ENCODE measurements around the gene PTTG1IP. TPM values are rescaled to one million over a fixed set of nuclear protein-coding genes. Genes with fewer than 3 reads are reported as not detected.

The PTTG1IP gene
- total and polyA plus RNA-seq, 2 of the 13 experiments (the other 11 are each of a cell fraction or from before 2014, with no cell fraction given): 161 to 700 TPM

DNA sequence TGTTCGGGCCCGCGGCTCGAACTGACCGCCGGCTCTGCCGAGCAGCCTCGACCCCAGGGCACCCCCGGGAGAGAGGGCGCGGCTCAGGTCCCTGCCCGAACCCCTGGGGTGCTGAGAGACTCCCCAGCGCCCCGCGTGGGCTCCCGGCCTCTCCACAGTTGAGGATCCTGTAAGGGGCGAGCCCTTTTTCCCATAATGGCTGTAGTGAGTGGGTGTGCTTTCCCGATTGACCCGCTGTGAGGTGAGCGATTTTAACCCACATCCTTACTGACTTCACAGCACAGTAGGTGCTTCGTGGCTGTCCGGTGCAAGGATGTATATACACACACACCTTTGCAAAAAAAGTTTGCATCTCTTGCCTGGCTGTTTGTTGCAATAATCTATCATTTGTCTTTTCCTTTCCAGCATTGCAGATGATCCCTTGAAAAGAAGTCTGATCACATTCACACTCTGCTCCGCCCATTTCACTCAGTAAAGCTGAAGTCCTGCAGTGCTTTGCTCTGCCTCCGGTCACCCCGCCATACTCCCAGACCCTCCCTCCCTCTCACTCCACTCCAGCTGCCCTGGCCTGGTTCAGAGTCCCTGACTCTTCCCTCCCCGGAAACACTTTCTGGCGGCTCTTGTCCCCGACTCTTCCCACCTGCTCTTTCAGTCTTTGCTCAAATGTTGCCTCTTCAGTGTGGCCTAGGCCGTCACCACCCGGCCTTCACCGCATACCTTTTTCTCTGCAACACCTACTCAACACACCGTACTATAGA is 70.9 kb downstream of the PTTG1IP start (continued):
- TF ChIP-seq, protein P1, sequence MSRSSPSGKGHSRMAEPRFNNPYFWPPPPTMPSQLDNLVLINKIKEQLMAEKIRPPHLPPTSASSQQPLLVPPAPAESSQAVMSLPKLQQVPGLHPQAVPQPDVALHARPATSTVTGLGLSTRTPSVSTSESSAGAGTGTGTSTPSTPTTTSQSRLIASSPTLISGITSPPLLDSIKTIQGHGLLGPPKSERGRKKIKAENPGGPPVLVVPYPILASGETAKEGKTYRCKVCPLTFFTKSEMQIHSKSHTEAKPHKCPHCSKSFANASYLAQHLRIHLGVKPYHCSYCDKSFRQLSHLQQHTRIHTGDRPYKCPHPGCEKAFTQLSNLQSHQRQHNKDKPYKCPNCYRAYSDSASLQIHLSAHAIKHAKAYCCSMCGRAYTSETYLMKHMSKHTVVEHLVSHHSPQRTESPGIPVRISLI (CRISPR knock-in tag; IDR thresholded peaks at IDR 0.05; ENCODE audit: borderline replicate concordance): no peak
- peak; percentile 82 for TF ChIP-seq SAP130 (CRISPR knock-in tag; IDR thresholded peaks at IDR 0.05; ENCODE audit: low read depth)
- TF ChIP-seq MATR3 (CRISPR knock-in tag; IDR thresholded peaks at IDR 0.05): no peak
- TF ChIP-seq PITX1 (CRISPR knock-in tag; IDR thresholded peaks at IDR 0.05): 0 out of 2 replicates have a peak, but pooled peaks have one; percentile 38
- no peak for TF ChIP-seq ZNF20 (CRISPR knock-in tag; IDR thresholded peaks at IDR 0.05)
- no peak for TF ChIP-seq IRF2 (CRISPR knock-in tag; IDR thresholded peaks at IDR 0.05)
- no peak for TF ChIP-seq NCOA2 (CRISPR knock-in tag; IDR thresholded peaks at IDR 0.05)
- TF ChIP-seq, protein P2, sequence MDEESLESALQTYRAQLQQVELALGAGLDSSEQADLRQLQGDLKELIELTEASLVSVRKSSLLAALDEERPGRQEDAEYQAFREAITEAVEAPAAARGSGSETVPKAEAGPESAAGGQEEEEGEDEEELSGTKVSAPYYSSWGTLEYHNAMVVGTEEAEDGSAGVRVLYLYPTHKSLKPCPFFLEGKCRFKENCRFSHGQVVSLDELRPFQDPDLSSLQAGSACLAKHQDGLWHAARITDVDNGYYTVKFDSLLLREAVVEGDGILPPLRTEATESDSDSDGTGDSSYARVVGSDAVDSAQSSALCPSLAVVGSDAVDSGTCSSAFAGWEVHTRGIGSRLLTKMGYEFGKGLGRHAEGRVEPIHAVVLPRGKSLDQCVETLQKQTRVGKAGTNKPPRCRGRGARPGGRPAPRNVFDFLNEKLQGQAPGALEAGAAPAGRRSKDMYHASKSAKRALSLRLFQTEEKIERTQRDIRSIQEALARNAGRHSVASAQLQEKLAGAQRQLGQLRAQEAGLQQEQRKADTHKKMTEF (CRISPR knock-in tag; IDR thresholded peaks at IDR 0.05): peak; percentile 40; the same call in 1 of the 2 replicates
- peak; percentile 56; the same call in 1 of the 2 replicates for TF ChIP-seq ZNF816 (CRISPR knock-in tag; IDR thresholded peaks at IDR 0.05; ENCODE audit: borderline replicate concordance)
- TF ChIP-seq ZNF547 (CRISPR knock-in tag; IDR thresholded peaks at IDR 0.05): 0 out of 2 replicates have a peak, but pooled peaks have one; percentile 14
- TF ChIP-seq CCDC6 (CRISPR knock-in tag; IDR thresholded peaks at IDR 0.05): no peak
- TF ChIP-seq SKI (IDR thresholded peaks at IDR 0.05; ENCODE audit: partially characterized antibody): no peak
- peak; percentile 36; the same call in 1 of the 2 replicates for TF ChIP-seq AKAP8 (CRISPR knock-in tag; IDR thresholded peaks at IDR 0.05)
- TF ChIP-seq, protein P3, sequence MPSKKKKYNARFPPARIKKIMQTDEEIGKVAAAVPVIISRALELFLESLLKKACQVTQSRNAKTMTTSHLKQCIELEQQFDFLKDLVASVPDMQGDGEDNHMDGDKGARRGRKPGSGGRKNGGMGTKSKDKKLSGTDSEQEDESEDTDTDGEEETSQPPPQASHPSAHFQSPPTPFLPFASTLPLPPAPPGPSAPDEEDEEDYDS (CRISPR knock-in tag; IDR thresholded peaks at IDR 0.05): peak; percentile 40; the same call in 1 of the 2 replicates
- 0 out of 2 replicates have a peak, but pooled peaks have one; percentile 55 for TF ChIP-seq ZNF34 (CRISPR knock-in tag; IDR thresholded peaks at IDR 0.05; ENCODE audit: borderline replicate concordance)
- no peak for TF ChIP-seq FOXK2 (IDR thresholded peaks at IDR 0.05)
- TF ChIP-seq CBFB (CRISPR knock-in tag; IDR thresholded peaks at IDR 0.05): no peak
- TF ChIP-seq, protein P4, sequence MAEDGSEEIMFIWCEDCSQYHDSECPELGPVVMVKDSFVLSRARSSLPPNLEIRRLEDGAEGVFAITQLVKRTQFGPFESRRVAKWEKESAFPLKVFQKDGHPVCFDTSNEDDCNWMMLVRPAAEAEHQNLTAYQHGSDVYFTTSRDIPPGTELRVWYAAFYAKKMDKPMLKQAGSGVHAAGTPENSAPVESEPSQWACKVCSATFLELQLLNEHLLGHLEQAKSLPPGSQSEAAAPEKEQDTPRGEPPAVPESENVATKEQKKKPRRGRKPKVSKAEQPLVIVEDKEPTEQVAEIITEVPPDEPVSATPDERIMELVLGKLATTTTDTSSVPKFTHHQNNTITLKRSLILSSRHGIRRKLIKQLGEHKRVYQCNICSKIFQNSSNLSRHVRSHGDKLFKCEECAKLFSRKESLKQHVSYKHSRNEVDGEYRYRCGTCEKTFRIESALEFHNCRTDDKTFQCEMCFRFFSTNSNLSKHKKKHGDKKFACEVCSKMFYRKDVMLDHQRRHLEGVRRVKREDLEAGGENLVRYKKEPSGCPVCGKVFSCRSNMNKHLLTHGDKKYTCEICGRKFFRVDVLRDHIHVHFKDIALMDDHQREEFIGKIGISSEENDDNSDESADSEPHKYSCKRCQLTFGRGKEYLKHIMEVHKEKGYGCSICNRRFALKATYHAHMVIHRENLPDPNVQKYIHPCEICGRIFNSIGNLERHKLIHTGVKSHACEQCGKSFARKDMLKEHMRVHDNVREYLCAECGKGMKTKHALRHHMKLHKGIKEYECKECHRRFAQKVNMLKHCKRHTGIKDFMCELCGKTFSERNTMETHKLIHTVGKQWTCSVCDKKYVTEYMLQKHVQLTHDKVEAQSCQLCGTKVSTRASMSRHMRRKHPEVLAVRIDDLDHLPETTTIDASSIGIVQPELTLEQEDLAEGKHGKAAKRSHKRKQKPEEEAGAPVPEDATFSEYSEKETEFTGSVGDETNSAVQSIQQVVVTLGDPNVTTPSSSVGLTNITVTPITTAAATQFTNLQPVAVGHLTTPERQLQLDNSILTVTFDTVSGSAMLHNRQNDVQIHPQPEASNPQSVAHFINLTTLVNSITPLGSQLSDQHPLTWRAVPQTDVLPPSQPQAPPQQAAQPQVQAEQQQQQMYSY (CRISPR knock-in tag; IDR thresholded peaks at IDR 0.05): no peak
- TF ChIP-seq, protein P5, sequence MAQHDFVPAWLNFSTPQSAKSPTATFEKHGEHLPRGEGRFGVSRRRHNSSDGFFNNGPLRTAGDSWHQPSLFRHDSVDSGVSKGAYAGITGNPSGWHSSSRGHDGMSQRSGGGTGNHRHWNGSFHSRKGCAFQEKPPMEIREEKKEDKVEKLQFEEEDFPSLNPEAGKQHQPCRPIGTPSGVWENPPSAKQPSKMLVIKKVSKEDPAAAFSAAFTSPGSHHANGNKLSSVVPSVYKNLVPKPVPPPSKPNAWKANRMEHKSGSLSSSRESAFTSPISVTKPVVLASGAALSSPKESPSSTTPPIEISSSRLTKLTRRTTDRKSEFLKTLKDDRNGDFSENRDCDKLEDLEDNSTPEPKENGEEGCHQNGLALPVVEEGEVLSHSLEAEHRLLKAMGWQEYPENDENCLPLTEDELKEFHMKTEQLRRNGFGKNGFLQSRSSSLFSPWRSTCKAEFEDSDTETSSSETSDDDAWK (CRISPR knock-in tag; IDR thresholded peaks at IDR 0.05): no peak
- 0 out of 2 replicates have a peak, but pooled peaks have one; percentile 46 for TF ChIP-seq ZMYM3 (CRISPR knock-in tag; IDR thresholded peaks at IDR 0.05)
- TF ChIP-seq ARNT (IDR thresholded peaks at IDR 0.05): no peak
- 0 out of 2 replicates have a peak, but pooled peaks have one; percentile 42 for TF ChIP-seq FOXC1 (CRISPR knock-in tag; IDR thresholded peaks at IDR 0.05; ENCODE audit: borderline replicate concordance)
- peak; percentile 54; the same call in 1 of the 2 replicates for TF ChIP-seq ZNF556 (CRISPR knock-in tag; IDR thresholded peaks at IDR 0.05; ENCODE audit: borderline replicate concordance)

Data from HepG2 (cell line).